HL-60 (cell line): Measurements from ENCODE around the gene FGF1.
A peak's percentile ranks its signal among the peaks of the same experiment; 100 is the strongest.

Experiments
- DNase-seq, 2 experiments: peaks; one replicate each; pipeline ENCODE4 v3.0.0-alpha.2; 2010 to 2020; ENCODE audit warnings: low read depth in 1 of 2, low spot score in 1 of 2
- H3K27ac ChIP-seq: fragments of 250-450 bp; sonication (Bioruptor Pico); replicated peaks from 2 replicates; pipeline ENCODE4 v1.5.1; 2020; ENCODE audit warnings: mild to moderate bottlenecking, moderate library complexity
- H3K27me3 ChIP-seq: fragments of 250-450 bp; sonication (Bioruptor Pico); 2 replicates; pipeline ENCODE4 v1.5.1; 2021; ENCODE audit warnings: mild to moderate bottlenecking, moderate library complexity; ENCODE audit not compliant: insufficient read depth, poor library complexity, severe bottlenecking
- H3K4me3 ChIP-seq: replicated peaks from 2 replicates; pipeline ENCODE4 v1.5.1; 2011; ENCODE audit warnings: mild to moderate bottlenecking, control low read depth, low read length; ENCODE audit not compliant: insufficient read depth
- CTCF ChIP-seq: IDR thresholded peaks from one replicate; pipeline ENCODE4 v1.5.1; 2011; ENCODE audit warnings: low read length, control low read depth, inconsistent platforms; ENCODE audit not compliant: insufficient read depth
- GABPA ChIP-seq: IDR thresholded peaks from 2 replicates; pipeline ENCODE4 v1.6.1; 2012; ENCODE audit warnings: low read depth
- POLR2AphosphoS5 ChIP-seq: IDR thresholded peaks from 2 replicates; pipeline ENCODE4 v1.6.1; 2012; ENCODE audit warnings: low read depth
- REST ChIP-seq: IDR thresholded peaks from 2 replicates; pipeline ENCODE4 v1.6.1; 2012; ENCODE audit warnings: low read depth; ENCODE audit not compliant: insufficient replicate concordance
- SPI1 ChIP-seq: IDR thresholded peaks from 2 replicates; pipeline ENCODE4 v1.6.1; 2012; ENCODE audit warnings: low read depth, mild to moderate bottlenecking, borderline replicate concordance
- long read RNA-seq: library from polyadenylated mRNA; unstranded; transcript quantifications from one replicate; pipeline ENCODE4 v2.0.0, GENCODE V29; 2020

Gene FGF1
- long read RNA-seq: 0 reads

GRCh38 chr5:142685418-142686209, at the start of gene FGF1:
Gene FGF1 (minus strand): TSS chr5:142686090. CDS start chr5:142614127, 71,963 bp downstream.
- no peak for DNase-seq
- TF ChIP-seq CTCF (no peak), SPI1 (no peak), POLR2AphosphoS5 (no peak), GABPA (no peak)
- Histone ChIP-seq H3K27ac (no peak within 1 kb of the TSS), H3K27me3 (no peaks in the 10 kb centered on the region), H3K4me3 (no peak within 1 kb of the TSS)

GRCh38 chr5:142727735-142728047, 41.8 kb upstream of the FGF1 start:
- no peaks in the 10 kb centered on the region for H3K27me3 ChIP-seq
- H3K27ac ChIP-seq: no peak overlapping the region
- TF ChIP-seq CTCF: no peak
- TF ChIP-seq POLR2AphosphoS5: no peak
- no peak overlapping the region for H3K4me3 ChIP-seq
- DNase-seq: no peak

- peak overlapping the region; percentile 52 for H3K27ac ChIP-seq
- no peak for TF ChIP-seq REST
- 0 out of 2 replicates have a peak, but pooled peaks have one; percentile 32 for TF ChIP-seq SPI1
- DNase-seq: peak in 1 of 2 experiments; percentile 54
- H3K27me3 ChIP-seq: no peaks in the 10 kb centered on the region
- H3K4me3 ChIP-seq: no peak overlapping the region
Measured at GRCh38 chr5:142726188-142726731, 40.4 kb upstream of the FGF1 start.

GRCh38 chr5:142725231-142726187, 39.6 kb upstream of the FGF1 start:
- Histone ChIP-seq H3K27ac (no peak overlapping the region), H3K27me3 (no peaks in the 10 kb centered on the region), H3K4me3 (no peak overlapping the region)
- TF ChIP-seq GABPA (no peak), CTCF (no peak), REST (no peak), SPI1 (no peak), POLR2AphosphoS5 (no peak)
- no peak for DNase-seq
